Liver (tissue), 9 donors: ENCODE data around the gene CRACDL. TPM values are rescaled to one million over a fixed set of nuclear protein-coding genes. Genes with fewer than 3 reads are reported as not detected.
"Not testable (repeated sequence)": the region's sequence is repeated elsewhere in the genome, so short reads cannot be mapped to it uniquely, and the experiment has no call there.

Source experiments
- DNase-seq: peaks from one replicate; pipeline ENCODE4 v3.0.0-alpha.2; 2017; ENCODE audit warnings: low spot score
- H3K27ac ChIP-seq, 2 donors: one replicate each; pipeline ENCODE4 v1.7.0; 2013; ENCODE audit warnings: inconsistent platforms in 2 of 2, low read length in 2 of 2, control low read depth in 1 of 2, low read depth in 1 of 2, mild to moderate bottlenecking in 1 of 2
- H3K27me3 ChIP-seq, 4 donors: one replicate each; pipeline versions ENCODE4 v1.6.1 to v1.7.0; 2013; ENCODE audit warnings: low read length in 3 of 4, inconsistent platforms in 1 of 4, mild to moderate bottlenecking in 1 of 4, moderate library complexity in 1 of 4; ENCODE audit not compliant: control insufficient read depth in 4 of 4, insufficient read depth in 4 of 4
- H3K36me3 ChIP-seq, 4 donors: one replicate each; pipeline versions ENCODE4 v1.6.1 to v1.7.0; 2013; ENCODE audit warnings: low read length in 3 of 4, mild to moderate bottlenecking in 3 of 4, low read depth in 1 of 4, moderate library complexity in 1 of 4; ENCODE audit not compliant: control insufficient read depth in 4 of 4, insufficient read depth in 3 of 4
- H3K4me1 ChIP-seq, 4 donors: one replicate each; pipeline versions ENCODE4 v1.6.1 to v1.7.0; 2013; ENCODE audit warnings: low read length in 3 of 4, mild to moderate bottlenecking in 3 of 4, moderate library complexity in 1 of 4; ENCODE audit not compliant: control insufficient read depth in 4 of 4, insufficient read depth in 4 of 4
- H3K4me3 ChIP-seq, 3 donors: one replicate each; pipeline versions ENCODE4 v1.6.1 to v1.7.0; 2013; ENCODE audit warnings: low read length in 3 of 3, control low read depth in 1 of 3, low read depth in 1 of 3, mild to moderate bottlenecking in 1 of 3
- H3K9ac ChIP-seq, 2 donors: one replicate each; pipeline ENCODE4 v1.7.0; 2013; ENCODE audit warnings: low read length in 2 of 2, mild to moderate bottlenecking in 2 of 2, moderate library complexity in 2 of 2, control low read depth in 1 of 2, low read depth in 1 of 2
- H3K9me3 ChIP-seq, 4 donors: one replicate each; pipeline versions ENCODE4 v1.6.1 to v1.7.0; 2013; ENCODE audit warnings: low read length in 3 of 4; ENCODE audit not compliant: control insufficient read depth in 4 of 4
- ATF3 ChIP-seq: IDR thresholded peaks from 2 replicates; pipeline ENCODE4 v1.6.1; 2016; ENCODE audit warnings: antibody characterized with exemption
- CTCF ChIP-seq: fragments of 150-350 bp; IDR thresholded peaks from 2 replicates; pipeline ENCODE4 v1.5.1; 2017; ENCODE audit warnings: improper control_type of control experiment, low read depth, low read length; ENCODE audit not compliant: missing input control
- EGR1 ChIP-seq, 2 donors: IDR thresholded peaks; 2 replicates each; pipeline ENCODE4 v1.6.1; 2016 to 2018; ENCODE audit warnings: antibody characterized with exemption in 2 of 2, low read depth in 2 of 2
- FOXA1 ChIP-seq: IDR thresholded peaks from 2 replicates; pipeline ENCODE4 v1.6.1; 2016; ENCODE audit warnings: antibody characterized with exemption
- GABPA ChIP-seq, 2 donors: IDR thresholded peaks in 1 of 2; conservative IDR thresholded peaks in 1 of 2; 2 replicates each; pipeline ENCODE4 v1.6.1; 2016; ENCODE audit warnings: antibody characterized with exemption in 2 of 2, mild to moderate bottlenecking in 1 of 2, moderate library complexity in 1 of 2
- NR2F2 ChIP-seq: IDR thresholded peaks from 2 replicates; pipeline ENCODE4 v1.6.1; 2016; ENCODE audit warnings: antibody characterized with exemption
- RAD21 ChIP-seq, 2 donors: IDR thresholded peaks; 2 replicates each; pipeline ENCODE4 v1.6.1; 2016; ENCODE audit warnings: antibody characterized with exemption in 2 of 2, mild to moderate bottlenecking in 2 of 2
- SP1 ChIP-seq: IDR thresholded peaks from 2 replicates; pipeline ENCODE4 v1.6.1; 2018; ENCODE audit warnings: antibody characterized with exemption, mild to moderate bottlenecking
- TAF1 ChIP-seq: conservative IDR thresholded peaks from 2 replicates; pipeline ENCODE4 v1.6.1; 2016; ENCODE audit warnings: antibody characterized with exemption, mild to moderate bottlenecking
- YY1 ChIP-seq: IDR thresholded peaks from 2 replicates; pipeline ENCODE4 v1.6.1; 2016; ENCODE audit warnings: antibody characterized with exemption, mild to moderate bottlenecking
- WGBS: extraction: QIAGEN DNeasy Blood & Tissue Kit; methylation state at CpG from one replicate; pipeline ENCODE4 v1.1.7; 2013; 5-methylcytosine and 5-hydroxymethylcytosine counted together
- polyA plus RNA-seq, 2 donors: library from polyadenylated mRNA; stranded (reverse) in 1 of 2; unstranded in 1 of 2; fragments of 200-250 nt in 1 of 2; fragments of >200 nt in 1 of 2; fragmentation: Nextera tagmentation in 1 of 2; extraction: Ambion mirVana in 1 of 2; gene quantifications; one replicate each; pipeline versions ENCODE4 v1.2.1 to v1.2.3, GENCODE V29; 2013 to 2015
- total RNA-seq, 2 donors: library from RNA; depleted of rRNA; stranded (reverse); fragments of >200 nt; gene quantifications; one replicate each; pipeline ENCODE4 v1.2.3, GENCODE V29; 2014
- donor health status: healthy.
- donor health status: healthy.
- donor health status: healthy.
- donor health status: healthy.
- donor health status: healthy.

The CRACDL gene
- total and polyA plus RNA-seq, 4 donors = 0.13 to 0.46 (median 0.29) TPM

DNA sequence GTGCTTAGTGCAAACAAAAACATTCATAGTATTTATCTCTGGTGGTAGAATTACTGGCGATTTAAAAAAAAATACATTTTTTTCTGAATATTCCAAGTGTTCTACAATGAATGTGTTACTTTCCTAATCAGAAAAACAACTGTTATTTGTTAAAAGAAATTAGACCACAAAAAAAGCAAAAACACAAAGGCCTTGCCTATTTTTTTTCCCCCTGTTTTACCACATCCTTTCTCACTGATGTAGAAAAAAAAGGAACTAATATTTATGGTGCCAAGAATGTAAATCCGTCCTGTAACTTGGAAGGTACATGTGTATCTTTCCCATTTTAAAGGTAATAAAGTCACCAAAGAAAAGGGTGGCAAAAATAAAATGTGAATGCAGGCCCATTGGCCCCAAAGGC lies 176.7 kb downstream of the CRACDL start:
- Histone ChIP-seq H3K9me3 (no peaks in the 10 kb centered on the region), H3K27ac (no peak overlapping the region), H3K9ac (peak overlapping the region in 1 of 2 donors; percentile 14), H3K4me1 (no peaks in the 10 kb centered on the region), H3K27me3 (no peaks in the 10 kb centered on the region), H3K36me3 (no peaks in the 10 kb centered on the region), H3K4me3 (no peak overlapping the region)
- TF ChIP-seq EGR1 (IDR thresholded peaks at IDR 0.05; ENCODE audit: low read depth in 2 of 2) (no peak), ATF3 (no peak), GABPA (IDR thresholded peaks at IDR 0.05 in 1 of 2, conservative IDR thresholded peaks at IDR 0.05 in 1 of 2) (no peak), YY1 (no peak)
- DNase-seq = no peak
- 64% methylated on average over 2 of the region's 2 CpGs for WGBS

DNA sequence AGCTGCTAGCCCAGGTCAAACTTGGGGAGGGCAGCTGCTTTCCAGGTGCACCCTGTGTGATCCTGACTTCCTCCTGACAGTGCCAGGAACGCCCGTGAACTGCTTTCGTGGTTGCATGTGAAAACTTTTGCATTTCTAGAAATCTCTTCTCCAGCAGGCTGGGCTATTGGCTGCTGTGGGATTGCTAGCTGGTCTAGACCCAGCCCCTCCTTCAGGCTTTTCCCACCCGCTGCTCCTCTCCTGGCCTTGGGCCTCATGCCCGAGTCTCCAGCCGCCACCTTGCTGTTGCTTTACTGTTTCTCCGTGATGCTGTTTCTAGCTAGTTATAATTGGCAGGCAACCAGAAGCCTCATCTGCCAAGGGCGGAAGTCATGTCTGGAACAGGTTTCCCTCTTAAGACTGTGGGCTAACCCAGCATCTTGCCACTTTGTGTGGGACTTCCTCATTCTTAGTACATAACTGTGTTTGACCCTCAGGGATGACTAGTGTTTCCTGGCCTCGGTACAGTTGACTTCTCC lies 178.1 kb downstream of the CRACDL start:
- no peaks in the 10 kb centered on the region for H3K4me1 ChIP-seq
- no peak overlapping the region for H3K4me3 ChIP-seq
- no peaks in the 10 kb centered on the region for H3K27me3 ChIP-seq
- no peak for DNase-seq
- WGBS = 63% methylated on average over 9 of the region's 9 CpGs
- H3K27ac ChIP-seq = no peak overlapping the region
- no peaks in the 10 kb centered on the region for H3K9me3 ChIP-seq
- H3K9ac ChIP-seq = no peak overlapping the region
- TF ChIP-seq GABPA (IDR thresholded peaks at IDR 0.05 in 1 of 2, conservative IDR thresholded peaks at IDR 0.05 in 1 of 2) (no peak), FOXA1 (no peak), NR2F2 (peak; percentile 43), RAD21 (IDR thresholded peaks at IDR 0.05) (peak in 1 of 2 donors; percentile 12), SP1 (peak; percentile 33), TAF1 (no peak)
- no peaks in the 10 kb centered on the region for H3K36me3 ChIP-seq

GRCh38 chr2:98753801-98754200 lies 182.2 kb downstream of the CRACDL start:
- no peaks in the 10 kb centered on the region for H3K4me1 ChIP-seq
- H3K9ac ChIP-seq = no peak overlapping the region
- no peak for TF ChIP-seq RAD21 (IDR thresholded peaks at IDR 0.05)
- no peak for TF ChIP-seq CTCF
- no peak overlapping the region for H3K4me3 ChIP-seq
- no peaks in the 10 kb centered on the region for H3K9me3 ChIP-seq
- H3K27ac ChIP-seq = no peak overlapping the region
- no peak for DNase-seq
- no peaks in the 10 kb centered on the region for H3K36me3 ChIP-seq
- no peaks in the 10 kb centered on the region for H3K27me3 ChIP-seq

GRCh38 chr2:98752711-98753110 lies 183.3 kb downstream of the CRACDL start:
- not testable (repeated sequence) for H3K4me3 ChIP-seq, H3K27me3 ChIP-seq, H3K9ac ChIP-seq, H3K4me1 ChIP-seq, H3K27ac ChIP-seq, H3K9me3 ChIP-seq, H3K36me3 ChIP-seq, DNase-seq
- 89% methylated on average over 4 of the region's 4 CpGs for WGBS
